Activated naive CD4-positive, alpha-beta T cell treated with anti-CD3 and anti-CD28 coated beads for 36 hours (primary cell): ENCODE results near the gene KRTAP4-16. TPM values are rescaled to one million over a fixed set of nuclear protein-coding genes. Genes with fewer than 3 reads are reported as not detected.
"Not testable (repeated sequence)": the region's sequence is repeated elsewhere in the genome, so short reads cannot be mapped to it uniquely, and the experiment has no call there.

Experiments
- CTCF ChIA-PET: fragments of 350-600 bp; sonication (Branson Sonifier 250); formaldehyde crosslinking; loops from one replicate; lab custom pipeline; 2021; ENCODE audit warnings: antibody characterized with exemption; lab: Charles Lee
- DNase-seq: peaks from one replicate; pipeline ENCODE4 v3.0.0-alpha.2; 2020
- H3K27ac Mint-ChIP-seq: one replicate; pipeline ENCODE4 v1.8.0; 2021; ENCODE audit warnings: mild to moderate bottlenecking, mixed read lengths
- H3K27me3 Mint-ChIP-seq: one replicate; pipeline ENCODE4 v1.8.0; 2021; ENCODE audit warnings: low read depth, mixed read lengths
- H3K36me3 Mint-ChIP-seq: one replicate; pipeline ENCODE4 v1.8.0; 2021; ENCODE audit warnings: low read depth, mixed read lengths
- H3K4me1 Mint-ChIP-seq: one replicate; pipeline ENCODE4 v1.8.0; 2021; ENCODE audit warnings: low read depth, mixed read lengths
- H3K4me3 Mint-ChIP-seq: one replicate; pipeline ENCODE4 v1.8.0; 2021; ENCODE audit warnings: mild to moderate bottlenecking, moderate library complexity, mixed read lengths
- H3K9me3 Mint-ChIP-seq: one replicate; pipeline ENCODE4 v1.8.0; 2021; ENCODE audit warnings: mixed read lengths
- intact Hi-C: fragments of 100-400 bp; cut with micrococcal nuclease; formaldehyde crosslinking; loops from one replicate; pipeline ENCODE4 v1.15.1; 2023
- total RNA-seq, 2 experiments: library from RNA; stranded (reverse); gene quantifications; one replicate each; pipeline ENCODE4 v1.2.3, GENCODE V29; 2021

KRTAP4-16 gene
- total RNA-seq, 2 experiments from 2014 or later, result not detected

- no peaks in the 10 kb centered on the region for H3K4me1 Mint-ChIP-seq
- no peak overlapping the region for H3K4me3 Mint-ChIP-seq
- intact Hi-C loops, result no loop called here
- H3K27me3 Mint-ChIP-seq, result peaks cover 21% of the 10 kb centered on the region
- H3K9me3 Mint-ChIP-seq, result no peaks in the 10 kb centered on the region
- CTCF ChIA-PET, result no interaction called here
- no peaks in the 10 kb centered on the region for H3K36me3 Mint-ChIP-seq
- no peak for DNase-seq
- H3K27ac Mint-ChIP-seq, result no peak overlapping the region
These were observed 38.6 kb downstream of the KRTAP4-16 start for GRCh38 chr17:41063449-41063848.

- Mint-ChIP-seq H3K36me3 (no peaks in the 10 kb centered on the region), H3K4me1 (no peaks in the 10 kb centered on the region), H3K27ac (no peak overlapping the region), H3K4me3 (no peak overlapping the region), H3K27me3 (peaks cover 26% of the 10 kb centered on the region), H3K9me3 (no peaks in the 10 kb centered on the region)
- CTCF ChIA-PET, result no interaction called here
- intact Hi-C loops, result no loop called here
- no peak for DNase-seq
These were observed 40.0 kb downstream of the KRTAP4-16 start for GRCh38 chr17:41061964-41062363.

GRCh38 chr17:41060052-41060604 lies 41.9 kb downstream of the KRTAP4-16 start, which contains the start of gene KRTAP2-3:
TSS of gene KRTAP2-3 (minus strand) at chr17:41060114. CDS start at chr17:41060050, 64 bp downstream.
- no peak within 1 kb of the TSS for H3K4me3 Mint-ChIP-seq
- H3K4me1 Mint-ChIP-seq, result no peaks in the 10 kb centered on the region
- no peak within 1 kb of the TSS for H3K27ac Mint-ChIP-seq
- H3K36me3 Mint-ChIP-seq, result no peaks in the 10 kb centered on the region
- intact Hi-C loops, result no loop called here
- no peak for DNase-seq
- CTCF ChIA-PET, result no interaction called here
- no peaks in the 10 kb centered on the region for H3K9me3 Mint-ChIP-seq
- H3K27me3 Mint-ChIP-seq, result peaks cover 28% of the 10 kb centered on the region

- H3K4me3 Mint-ChIP-seq, H3K4me1 Mint-ChIP-seq, CTCF ChIA-PET, H3K9me3 Mint-ChIP-seq, H3K27ac Mint-ChIP-seq, H3K36me3 Mint-ChIP-seq, intact Hi-C loops, DNase-seq: not testable (repeated sequence)
- H3K27me3 Mint-ChIP-seq, result peaks cover 28% of the 10 kb centered on the region
These were observed 42.5 kb downstream of the KRTAP4-16 start for GRCh38 chr17:41059276-41060051.

GRCh38 chr17:41058741-41059140 lies 43.3 kb downstream of the KRTAP4-16 start:
- DNase-seq, result no peak
- CTCF ChIA-PET, result no interaction called here
- no peak overlapping the region for H3K4me3 Mint-ChIP-seq
- no peaks in the 10 kb centered on the region for H3K9me3 Mint-ChIP-seq
- H3K27ac Mint-ChIP-seq, result no peak overlapping the region
- peaks cover 28% of the 10 kb centered on the region for H3K27me3 Mint-ChIP-seq
- intact Hi-C loops, result no loop called here
- no peaks in the 10 kb centered on the region for H3K36me3 Mint-ChIP-seq
- no peaks in the 10 kb centered on the region for H3K4me1 Mint-ChIP-seq

DNA sequence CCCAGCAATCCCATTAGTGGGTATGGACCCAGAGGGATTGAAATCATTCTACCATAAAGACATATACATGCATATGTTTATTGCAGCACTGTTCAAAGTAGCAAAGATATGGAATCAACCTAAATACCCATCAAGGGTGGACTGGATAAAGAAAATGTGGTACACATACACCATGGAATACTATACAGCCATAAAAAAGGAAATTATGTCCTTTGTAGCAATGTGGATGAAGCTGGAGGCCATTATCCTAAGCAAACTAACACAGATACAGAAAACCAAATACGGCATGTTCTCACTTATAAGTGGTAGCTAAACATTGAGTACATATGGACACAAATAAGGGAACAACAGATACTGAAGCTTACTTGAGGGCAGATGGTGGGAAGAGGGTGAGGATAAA lies 44.5 kb downstream of the KRTAP4-16 start:
- DNase-seq, result no peak
- H3K4me3 Mint-ChIP-seq, result no peak overlapping the region
- H3K36me3 Mint-ChIP-seq, result no peaks in the 10 kb centered on the region
- H3K27ac Mint-ChIP-seq, result no peak overlapping the region
- no peaks in the 10 kb centered on the region for H3K4me1 Mint-ChIP-seq
- peaks cover 30% of the 10 kb centered on the region for H3K27me3 Mint-ChIP-seq
- no peaks in the 10 kb centered on the region for H3K9me3 Mint-ChIP-seq
- CTCF ChIA-PET, result no interaction called here
- intact Hi-C loops, result no loop called here

GRCh38 chr17:41055130-41055529 lies 46.9 kb downstream of the KRTAP4-16 start, which contains the start of gene KRTAP2-2:
TSS of gene KRTAP2-2 (minus strand) at chr17:41055230. CDS start at chr17:41055211, 19 bp downstream.
- CTCF ChIA-PET, H3K27ac Mint-ChIP-seq, intact Hi-C loops, H3K9me3 Mint-ChIP-seq, H3K36me3 Mint-ChIP-seq, H3K4me1 Mint-ChIP-seq, DNase-seq, H3K4me3 Mint-ChIP-seq: not testable (repeated sequence)
- H3K27me3 Mint-ChIP-seq, result peaks cover 21% of the 10 kb centered on the region

GRCh38 chr17:41054556-41054955 lies 47.5 kb downstream of the KRTAP4-16 start:
- peaks cover 22% of the 10 kb centered on the region for H3K27me3 Mint-ChIP-seq
- H3K4me1 Mint-ChIP-seq, H3K9me3 Mint-ChIP-seq, H3K4me3 Mint-ChIP-seq, H3K36me3 Mint-ChIP-seq, intact Hi-C loops, DNase-seq, CTCF ChIA-PET, H3K27ac Mint-ChIP-seq: not testable (repeated sequence)

GRCh38 chr17:41054025-41054424 lies 48.0 kb downstream of the KRTAP4-16 start:
- Mint-ChIP-seq H3K27me3 (peaks cover 18% of the 10 kb centered on the region), H3K4me3 (no peak overlapping the region), H3K4me1 (no peaks in the 10 kb centered on the region), H3K9me3 (no peaks in the 10 kb centered on the region), H3K36me3 (no peaks in the 10 kb centered on the region), H3K27ac (no peak overlapping the region)
- intact Hi-C loops, result no loop called here
- DNase-seq, result no peak
- CTCF ChIA-PET, result no interaction called here

DNA sequence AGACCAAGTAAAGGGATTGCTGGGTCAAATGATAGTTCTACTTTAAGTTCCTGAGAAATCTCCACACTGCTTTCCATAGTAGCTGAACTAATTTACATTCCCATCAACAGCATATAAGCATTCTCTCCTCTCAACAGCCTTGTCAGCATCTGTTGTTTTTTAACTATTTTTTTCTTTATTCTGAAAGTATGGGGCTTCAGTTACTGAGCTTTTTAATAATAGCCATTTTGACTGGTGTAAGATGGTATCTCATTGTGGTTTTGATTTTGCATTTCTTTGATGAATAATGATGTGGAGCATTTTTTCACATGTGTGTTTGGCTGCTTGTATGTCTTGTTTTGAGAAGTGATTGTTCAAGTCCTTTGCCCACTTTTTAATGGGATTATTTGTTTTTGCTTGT lies 49.4 kb downstream of the KRTAP4-16 start:
- no peaks in the 10 kb centered on the region for H3K36me3 Mint-ChIP-seq
- peaks cover 20% of the 10 kb centered on the region for H3K27me3 Mint-ChIP-seq
- intact Hi-C loops, result no loop called here
- no peaks in the 10 kb centered on the region for H3K4me1 Mint-ChIP-seq
- no peaks in the 10 kb centered on the region for H3K9me3 Mint-ChIP-seq
- CTCF ChIA-PET, result no interaction called here
- H3K4me3 Mint-ChIP-seq, result no peak overlapping the region
- DNase-seq, result no peak
- no peak overlapping the region for H3K27ac Mint-ChIP-seq

Other genes starting within 250 kb of the KRTAP4-16 start
- not detected for gene KRT12, start 235.0 kb downstream of the KRTAP4-16 start, total RNA-seq
- gene KRT20, start 217.0 kb downstream of the KRTAP4-16 start, total RNA-seq, result not detected
- gene KRT23, start 164.6 kb downstream of the KRTAP4-16 start, total RNA-seq, result not detected
- not detected for gene KRT39, start 135.3 kb downstream of the KRTAP4-16 start, total RNA-seq
- not detected for gene KRT40, start 117.9 kb downstream of the KRTAP4-16 start, total RNA-seq
- not detected for gene KRTAP3-3, start 108.0 kb downstream of the KRTAP4-16 start, total RNA-seq
- not detected for gene KRTAP3-2, start 102.3 kb downstream of the KRTAP4-16 start, total RNA-seq
- gene KRTAP3-1, start 93.1 kb downstream of the KRTAP4-16 start, total RNA-seq, result not detected
- not detected for gene KRTAP1-5, start 75.0 kb downstream of the KRTAP4-16 start, total RNA-seq
- gene KRTAP1-4, start 72.0 kb downstream of the KRTAP4-16 start, total RNA-seq, result not detected
- gene KRTAP1-3, start 67.3 kb downstream of the KRTAP4-16 start, total RNA-seq, result not detected
- gene KRTAP1-1, start 60.8 kb downstream of the KRTAP4-16 start, total RNA-seq, result not detected
- gene KRTAP2-1, start 54.9 kb downstream of the KRTAP4-16 start, total RNA-seq, result not detected
- gene KRTAP2-2, start 47.0 kb downstream of the KRTAP4-16 start, total RNA-seq, result not detected
- gene KRTAP2-3, start 42.1 kb downstream of the KRTAP4-16 start, total RNA-seq, result not detected
- not detected for gene KRTAP2-4, start 36.3 kb downstream of the KRTAP4-16 start, total RNA-seq
- gene KRTAP4-7, start 18.1 kb downstream of the KRTAP4-16 start, total RNA-seq, result not detected
- gene KRTAP4-8, start 4.1 kb downstream of the KRTAP4-16 start, total RNA-seq, result not detected
- not detected for gene KRTAP4-9, start 3.2 kb upstream of the KRTAP4-16 start, total RNA-seq
- not detected for gene KRTAP4-11, start 16.2 kb upstream of the KRTAP4-16 start, total RNA-seq
- not detected for gene KRTAP4-12, start 22.0 kb upstream of the KRTAP4-16 start, total RNA-seq
- gene KRTAP4-6, start 38.3 kb upstream of the KRTAP4-16 start, total RNA-seq, result not detected
- not detected for gene KRTAP4-5, start 47.6 kb upstream of the KRTAP4-16 start, total RNA-seq
- gene KRTAP4-4, start 58.5 kb upstream of the KRTAP4-16 start, total RNA-seq, result not detected
- not detected for gene KRTAP4-3, start 66.0 kb upstream of the KRTAP4-16 start, total RNA-seq
- not detected for gene KRTAP4-2, start 76.0 kb upstream of the KRTAP4-16 start, total RNA-seq
- gene KRTAP4-1, start 82.7 kb upstream of the KRTAP4-16 start, total RNA-seq, result not detected
- gene KRTAP9-1, start 87.7 kb upstream of the KRTAP4-16 start, total RNA-seq, result not detected
- gene KRTAP9-2, start 124.4 kb upstream of the KRTAP4-16 start, total RNA-seq, result not detected
- not detected for gene KRTAP9-3, start 130.2 kb upstream of the KRTAP4-16 start, total RNA-seq
- gene KRTAP9-8, start 135.8 kb upstream of the KRTAP4-16 start, total RNA-seq, result not detected
- not detected for gene KRTAP9-4, start 147.5 kb upstream of the KRTAP4-16 start, total RNA-seq
- not detected for gene KRTAP9-9, start 153.2 kb upstream of the KRTAP4-16 start, total RNA-seq
- gene KRTAP9-6, start 163.2 kb upstream of the KRTAP4-16 start, total RNA-seq, result not detected
- not detected for gene KRTAP9-7, start 173.5 kb upstream of the KRTAP4-16 start, total RNA-seq
- gene KRTAP29-1, start 200.6 kb upstream of the KRTAP4-16 start, total RNA-seq, result not detected
- under 1 TPM in 1 of 2 experiments, not detected in 1; 0.15 TPM for gene KRTAP16-1, start 207.1 kb upstream of the KRTAP4-16 start, total RNA-seq
- gene KRTAP17-1, start 213.5 kb upstream of the KRTAP4-16 start, total RNA-seq, result not detected
- gene KRT33A, start 248.6 kb upstream of the KRTAP4-16 start, total RNA-seq, result not detected